ENCODE measurements around the gene CLEC4F.

CLEC4F gene

GRCh38 chr2:70785137-70785911 is 35.1 kb downstream of the CLEC4F start:
- peak in 26 of 51 donors; percentile 5 to 60 (median 27) for DNase-seq

DNA sequence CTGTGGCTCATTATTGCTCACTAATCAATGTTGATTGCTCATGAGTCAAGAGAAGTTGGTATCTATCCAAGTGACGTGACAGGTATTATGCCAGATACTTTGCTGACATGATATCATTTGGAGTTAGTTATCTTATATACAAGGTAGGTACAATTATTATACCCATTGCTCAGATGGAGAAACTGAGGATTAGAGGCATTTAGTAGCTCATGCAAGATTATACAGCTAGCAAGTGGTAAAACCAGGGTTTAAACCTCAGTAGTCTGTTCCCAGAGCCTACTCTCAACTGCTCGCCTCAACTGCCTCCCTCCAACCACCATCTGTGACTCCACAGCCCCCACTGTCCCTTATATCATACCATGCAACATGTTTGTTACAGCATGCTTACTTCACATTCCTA is 36.1 kb downstream of the CLEC4F start:
- DNase-seq, result no peak

DNA sequence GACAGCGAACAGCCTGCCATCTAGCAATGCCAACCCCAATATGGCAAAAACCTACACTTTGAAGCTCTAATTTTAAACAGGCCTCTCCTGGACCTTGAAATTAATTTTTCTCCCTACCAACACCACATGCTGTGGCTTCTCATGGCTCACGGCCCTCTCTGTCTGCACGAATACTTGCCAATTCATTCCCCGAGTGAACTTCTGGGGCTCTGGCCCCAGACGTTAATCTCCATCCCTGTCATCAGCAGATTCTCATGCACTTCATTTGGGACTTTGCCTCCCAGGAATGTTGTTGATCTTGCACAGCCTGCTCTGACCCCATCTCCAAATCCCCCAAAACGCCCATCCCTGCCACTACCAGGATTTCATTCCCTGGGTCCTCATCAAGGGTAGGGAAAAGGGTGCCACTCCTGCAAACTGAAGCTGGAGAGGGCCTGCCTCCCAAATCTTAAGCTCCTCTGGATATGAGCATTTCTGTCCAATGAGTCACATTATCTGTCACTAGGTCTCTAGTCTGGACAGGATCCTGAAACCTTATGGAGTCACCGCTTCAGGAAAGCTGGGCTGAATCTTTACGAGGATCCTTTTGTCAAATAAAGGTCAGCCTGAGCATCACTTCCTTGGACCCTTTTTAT is 40.4 kb downstream of the CLEC4F start:
- no peak for DNase-seq

- DNase-seq, result no peak
Measured at GRCh38 chr2:70779491-70779890, 40.9 kb downstream of the CLEC4F start.

DNA sequence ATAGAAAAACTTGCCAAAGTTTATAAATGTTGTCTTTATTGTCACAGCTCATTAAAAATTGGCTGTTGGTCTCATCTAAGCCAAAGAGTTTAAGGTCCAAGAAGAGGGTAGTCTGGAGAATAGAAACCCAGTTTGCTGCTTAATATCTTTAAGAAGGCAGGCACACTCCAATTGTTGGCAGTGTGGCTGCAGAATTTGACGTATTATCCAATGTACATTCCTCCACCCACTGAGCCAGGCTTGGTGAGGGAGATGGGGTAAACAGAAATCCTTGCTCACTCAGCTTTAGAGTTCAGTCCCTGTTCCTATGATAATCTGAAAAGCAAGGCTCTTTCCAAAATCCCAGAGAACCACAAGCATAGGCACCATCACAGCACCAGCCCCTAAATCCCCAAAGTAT is 41.7 kb downstream of the CLEC4F start:
- DNase-seq, result no peak

DNA sequence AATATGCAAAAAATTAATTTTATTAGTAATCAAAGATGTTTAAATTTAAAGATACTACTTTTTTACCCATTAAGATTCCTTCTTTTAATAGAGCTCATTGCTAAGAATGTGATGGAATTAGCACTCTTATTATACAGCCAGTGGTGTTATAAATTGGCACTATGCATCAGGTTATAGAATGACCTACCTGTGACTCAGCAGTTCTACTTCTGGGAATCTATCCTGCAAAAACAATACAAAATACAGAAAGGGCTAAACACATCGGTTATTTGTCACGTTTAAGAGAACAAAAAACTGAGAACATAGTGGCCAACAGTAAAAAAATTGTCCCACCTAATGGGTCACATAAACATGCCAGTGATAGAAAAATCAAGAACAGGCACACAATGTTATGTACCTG is 42.9 kb downstream of the CLEC4F start:
- DNase-seq, result no peak

DNA sequence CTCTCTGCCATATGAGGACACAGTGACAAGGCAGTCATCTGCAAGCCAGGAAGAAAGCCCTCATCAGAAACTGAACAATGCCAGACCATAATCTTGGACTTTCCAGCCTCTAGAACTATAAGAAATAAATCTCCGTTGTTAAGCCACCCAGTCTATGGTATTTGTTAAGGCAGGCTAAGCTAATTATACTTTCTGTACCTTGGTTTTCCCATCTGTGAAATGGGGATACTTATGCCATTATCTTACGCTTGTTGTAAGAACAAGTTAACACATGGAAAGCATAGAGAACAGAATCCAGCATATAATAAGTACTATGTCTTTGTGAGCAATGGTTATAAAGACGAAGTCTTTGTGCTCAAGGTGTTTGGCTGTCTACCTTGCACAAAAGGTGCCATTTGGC is 44.1 kb downstream of the CLEC4F start:
- DNase-seq, result no peak

DNA sequence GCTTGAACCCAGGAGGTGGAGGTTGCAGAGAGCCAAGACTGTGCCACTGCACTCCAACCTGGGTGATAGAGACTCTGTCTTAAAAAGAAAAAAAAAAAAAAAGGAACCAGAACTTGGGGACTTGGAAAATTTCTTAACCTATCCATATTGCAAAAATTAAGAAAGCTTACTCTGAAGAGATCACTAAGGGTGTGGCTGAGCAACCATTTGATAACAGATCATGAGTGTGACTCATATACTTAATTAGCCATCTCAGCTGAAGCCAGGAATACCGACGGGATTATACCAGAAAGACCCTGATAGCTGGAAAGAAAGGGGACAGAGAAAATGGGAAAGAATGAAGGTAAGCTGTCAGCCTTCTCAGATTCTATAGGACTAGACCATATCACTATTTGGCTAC is 45.3 kb downstream of the CLEC4F start:
- no peak for DNase-seq

DNA sequence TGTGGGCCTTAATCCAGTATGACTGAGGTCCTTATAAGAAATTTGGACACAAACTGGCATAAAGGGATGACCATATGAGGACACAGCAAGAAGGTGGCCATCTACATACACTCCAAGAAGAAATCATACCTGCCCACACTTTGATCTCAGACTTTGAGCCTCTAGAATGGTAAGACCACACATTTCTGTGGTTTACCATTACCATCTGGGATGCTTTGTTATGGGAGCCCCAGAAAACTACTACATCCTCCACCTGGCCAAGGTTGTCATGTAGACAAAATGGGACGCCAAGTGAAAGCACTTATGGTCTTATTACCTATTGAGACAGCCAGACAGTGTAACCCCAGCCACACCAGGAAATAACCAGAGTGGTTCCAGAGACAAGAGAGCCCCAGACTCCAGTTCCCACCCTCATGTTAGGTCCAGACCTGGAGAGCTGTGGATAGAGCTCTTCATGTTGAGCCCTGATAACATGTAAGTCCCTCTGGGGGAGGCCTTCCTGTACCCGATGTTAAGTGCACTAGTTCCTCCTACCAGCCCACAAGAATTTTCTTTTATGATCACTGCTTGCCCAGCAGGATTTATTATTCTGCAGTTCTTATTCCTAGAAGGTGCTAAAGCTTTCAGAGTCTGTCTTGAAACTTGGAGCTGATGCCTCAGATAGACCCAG is 47.8 kb downstream of the CLEC4F start:
- DNase-seq, result no peak

- no peak for DNase-seq
Measured at GRCh38 chr2:70771446-70771845, 49.0 kb downstream of the CLEC4F start.

DNA sequence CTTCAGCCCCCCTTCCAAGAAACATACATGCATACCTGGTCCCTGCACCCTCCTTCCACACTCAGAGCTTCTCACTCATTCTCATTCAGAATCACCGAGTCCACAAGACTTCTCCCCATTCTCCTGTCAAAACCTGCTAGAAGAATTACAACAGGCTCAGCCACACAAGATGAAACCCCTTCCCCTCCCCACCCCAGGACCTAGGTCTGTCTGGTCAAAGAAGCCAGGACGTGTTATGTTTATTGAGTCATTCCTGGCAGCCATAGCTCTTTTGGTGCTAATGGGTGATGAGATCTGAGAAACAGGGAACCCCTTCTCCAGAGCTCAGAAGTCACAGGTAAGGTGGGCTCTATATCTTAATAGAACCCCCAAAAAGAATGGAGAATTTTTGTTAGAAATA is 50.9 kb downstream of the CLEC4F start:
- DNase-seq, result no peak

DNA sequence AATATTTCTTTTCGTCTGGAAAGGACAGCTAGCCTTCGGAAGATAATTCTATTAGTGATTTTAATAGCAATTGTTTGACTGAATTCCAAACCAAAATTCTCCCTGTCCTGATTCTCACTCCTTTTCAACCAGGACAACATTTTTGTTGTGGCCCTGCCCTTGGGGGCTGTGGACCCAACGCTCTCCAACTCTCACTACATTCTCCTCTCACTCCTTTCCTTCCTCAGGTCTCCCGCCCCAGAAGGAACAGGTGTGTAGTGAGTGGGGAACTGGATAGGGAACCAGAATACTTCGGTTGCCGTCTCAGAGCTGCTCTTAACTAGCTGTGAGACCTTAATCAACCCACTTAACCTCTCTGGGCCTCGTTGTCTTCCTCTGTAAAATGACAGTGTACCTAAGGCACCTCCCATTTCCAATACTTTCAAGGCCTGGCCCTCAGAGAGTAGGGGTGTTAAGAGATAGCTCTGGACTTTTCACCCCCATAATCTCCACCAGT is 51.8 kb downstream of the CLEC4F start:
- no peak for DNase-seq

DNA sequence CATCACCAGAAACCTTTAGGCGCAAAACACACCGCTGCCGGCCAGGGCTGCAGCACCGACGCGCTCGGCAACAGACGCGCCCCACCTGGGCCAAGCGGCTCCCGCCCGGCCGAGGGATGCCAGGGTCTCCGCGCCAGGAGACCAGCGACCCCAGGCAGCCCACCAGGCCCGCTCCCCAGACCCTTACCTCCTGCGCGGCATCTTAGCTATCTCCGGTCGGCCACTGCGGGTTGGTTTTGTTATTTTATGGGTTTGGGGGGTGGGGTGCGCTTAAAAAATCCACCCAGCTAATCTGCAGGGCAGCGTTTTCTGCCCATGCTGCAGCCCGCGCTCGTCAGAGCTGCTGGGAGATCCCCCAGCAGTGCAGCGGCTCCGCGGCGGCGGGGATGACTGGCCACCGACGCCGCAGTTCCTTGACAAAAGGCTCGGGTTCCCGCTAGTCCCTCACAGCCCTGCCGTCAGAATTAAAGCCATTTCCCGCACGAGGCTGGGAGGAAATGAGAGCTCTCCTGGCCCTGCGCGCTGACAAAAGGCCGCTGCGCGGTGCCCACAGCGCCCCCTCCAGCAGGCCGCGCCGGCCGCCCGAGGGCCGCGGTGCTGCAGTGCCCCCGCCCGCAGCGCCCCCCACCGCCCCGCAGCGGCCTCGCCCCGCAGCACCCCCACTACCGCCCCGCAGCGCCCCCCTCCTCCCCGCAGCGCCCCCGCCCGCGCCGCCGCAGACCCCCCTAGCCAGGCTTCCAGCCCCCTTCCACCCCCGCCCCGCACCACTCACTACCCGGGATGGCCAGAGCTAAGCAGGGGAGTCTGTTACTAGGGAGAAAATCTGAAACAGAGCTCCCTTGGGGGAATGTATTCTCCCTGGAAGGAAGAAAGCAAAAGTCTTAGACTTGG is 52.5 kb downstream of the CLEC4F start, which contains the start of gene ADD2:
Gene ADD2, minus strand, starts transcription at position 502 of the 891 bp plus-strand sequence. CDS start 61,792 bp downstream, outside the sequence.
- DNase-seq, result peak in 26 of 51 donors; percentile 5 to 65 (median 30)

DNA sequence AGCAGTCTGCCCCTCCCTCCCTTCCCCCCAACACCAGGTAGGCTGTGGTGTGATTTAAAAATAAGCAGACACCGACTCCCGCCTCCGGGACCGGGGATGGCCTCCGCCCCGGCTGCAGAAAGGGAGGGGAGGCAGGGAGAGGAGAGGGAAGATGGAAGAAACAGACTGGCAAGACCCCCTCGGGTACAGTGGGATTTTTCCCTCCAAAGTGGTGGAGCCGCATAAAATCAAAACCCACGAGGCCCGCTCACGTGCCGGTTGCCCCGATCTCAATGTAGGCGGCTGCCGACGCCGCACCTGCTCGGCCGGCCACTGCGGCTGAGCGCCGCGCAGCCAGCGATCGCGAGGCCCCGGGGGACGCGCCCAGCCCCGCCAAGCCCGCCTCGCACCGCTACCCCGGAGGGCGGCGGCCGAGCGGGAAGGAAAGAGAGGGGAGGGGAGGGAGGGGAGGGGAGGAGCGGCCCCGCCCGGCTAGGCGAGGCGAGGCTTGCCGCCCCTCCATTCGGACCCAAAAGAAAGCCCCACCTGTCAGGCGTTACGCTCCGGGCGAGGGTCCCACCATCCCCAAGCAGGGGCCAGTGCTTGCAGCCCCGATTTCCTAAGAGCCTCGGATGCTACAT is 53.2 kb downstream of the CLEC4F start:
- peak in 8 of 51 donors; percentile 6 to 42 (median 17) for DNase-seq

- peak in 1 of 51 donors; percentile 36 for DNase-seq
Measured at GRCh38 chr2:70766357-70767078, 53.9 kb downstream of the CLEC4F start.

GRCh38 chr2:70765507-70765906 is 54.9 kb downstream of the CLEC4F start:
- no peak for DNase-seq

DNA sequence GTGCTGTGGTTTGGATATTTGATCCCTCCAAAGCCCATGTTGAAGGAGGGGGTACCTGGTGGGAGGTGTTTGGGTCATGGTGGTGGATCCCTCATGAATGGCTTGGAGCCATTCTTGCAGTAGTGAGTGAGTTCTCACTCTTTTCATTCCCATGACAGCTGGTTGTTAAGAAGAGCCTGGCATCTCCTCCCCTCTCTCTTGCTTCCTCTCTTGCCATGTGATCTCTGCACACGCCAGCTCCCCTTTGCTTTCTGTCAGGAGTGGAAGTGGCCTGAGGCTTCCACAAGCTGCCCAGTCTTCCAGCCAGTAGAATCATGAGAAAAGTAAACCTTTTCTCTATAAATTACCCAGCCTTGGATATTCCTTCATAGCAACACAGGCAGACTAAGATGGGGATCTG is 61.0 kb downstream of the CLEC4F start:
- DNase-seq, result no peak
